ENCODE results near the gene BFSP1. TPM values are rescaled to one million over a fixed set of nuclear protein-coding genes. Genes with fewer than 3 reads are reported as not detected.

Gene BFSP1
- total and polyA plus RNA-seq, 2 of the 8 experiments (the other 6 are each of a cell fraction or from before 2014, with no cell fraction given): 1.5 to 2.5 TPM

Other genes starting within 250 kb of the BFSP1 start
- gene DSTN, start 38.7 kb upstream of the BFSP1 start, total RNA-seq (2021; fragmentation: NEBNext Ultra II Directional; extraction: Animal tissue kit (Norgen Biotek cat#: 25700)): 208 TPM in 2 replicates
- gene DSTN, start 38.7 kb upstream of the BFSP1 start, polyA plus RNA-seq (2011; rRNA removed): 21.9 and 43.3 TPM in 2 replicates
- 153 and 157 TPM in 2 replicates for gene RRBP1, start 150.9 kb upstream of the BFSP1 start, total RNA-seq (2021; fragmentation: NEBNext Ultra II Directional; extraction: Animal tissue kit (Norgen Biotek cat#: 25700))
- 15.9 and 20.2 TPM in 2 replicates for gene RRBP1, start 150.9 kb upstream of the BFSP1 start, polyA plus RNA-seq (2011; rRNA removed)
- gene BANF2, start 168.6 kb upstream of the BFSP1 start, total RNA-seq (2021; fragmentation: NEBNext Ultra II Directional; extraction: Animal tissue kit (Norgen Biotek cat#: 25700)): not detected in 2 replicates
- gene BANF2, start 168.6 kb upstream of the BFSP1 start, polyA plus RNA-seq (2011; rRNA removed): not detected in 2 replicates